SK-N-SH treated with all-trans-retinoic acid at 6 μM for 48 hours (cell line): ENCODE data around the gene MOCS3.

Experiments used
- ATAC-seq: fragments of 200-7000 bp; cut with Tn5 transposase; 3 replicates; pipeline ENCODE4 v1.9.1; 2020; ENCODE audit warnings: mild to moderate bottlenecking, moderate library complexity
- ARNTL ChIP-seq: fragments of 450-650 bp; formaldehyde crosslinking; IDR thresholded peaks from 2 replicates; pipeline ENCODE4 v1.5.0; 2020; ENCODE audit warnings: low read depth, mild to moderate bottlenecking, moderate library complexity, borderline replicate concordance
- BACH2 ChIP-seq: fragments of 250-450 bp; sonication (Bioruptor Pico); IDR thresholded peaks from 2 replicates; pipeline ENCODE4 v1.9.0; 2021; ENCODE audit warnings: mild to moderate bottlenecking, borderline replicate concordance
- ESRRG ChIP-seq: fragments of 250-450 bp; sonication (Bioruptor Pico); IDR thresholded peaks from 2 replicates; pipeline ENCODE4 v1.6.1; 2021; ENCODE audit warnings: mild to moderate bottlenecking
- GLIS3 ChIP-seq: fragments of 250-450 bp; sonication (Bioruptor Pico); IDR thresholded peaks from 2 replicates; pipeline ENCODE4 v1.5.0; 2020; ENCODE audit warnings: mild to moderate bottlenecking, moderate library complexity
- ISL1 ChIP-seq: fragments of 250-450 bp; sonication (Bioruptor Pico); IDR thresholded peaks from 2 replicates; pipeline ENCODE4 v2.1.2; 2022; ENCODE audit warnings: mild to moderate bottlenecking, moderate library complexity
- OSR1 ChIP-seq: fragments of 250-450 bp; sonication (Bioruptor Pico); IDR thresholded peaks from 2 replicates; pipeline ENCODE4 v1.8.0; 2022; ENCODE audit warnings: moderate library complexity, mild to moderate bottlenecking, inconsistent platforms
- PPARA ChIP-seq: fragments of 250-450 bp; sonication (Bioruptor Pico); IDR thresholded peaks from 2 replicates; pipeline ENCODE4 v1.5.0; 2020; ENCODE audit warnings: mild to moderate bottlenecking, borderline replicate concordance
- RARB ChIP-seq: fragments of 250-450 bp; sonication (Bioruptor Pico); IDR thresholded peaks from 2 replicates; pipeline ENCODE4 v1.8.0; 2021; ENCODE audit warnings: mild to moderate bottlenecking, moderate library complexity
- SNAI2 ChIP-seq: fragments of 250-450 bp; sonication (Bioruptor Pico); IDR thresholded peaks from 2 replicates; pipeline ENCODE4 v1.5.0; 2020; ENCODE audit warnings: mild to moderate bottlenecking, moderate library complexity
- TCF4 ChIP-seq: fragments of 250-450 bp; sonication (Bioruptor Pico); IDR thresholded peaks from 2 replicates; pipeline ENCODE4 v1.8.0; 2021; ENCODE audit warnings: mild to moderate bottlenecking, moderate library complexity, borderline replicate concordance
- TOX ChIP-seq: fragments of 250-450 bp; sonication (Bioruptor Pico); IDR thresholded peaks from 2 replicates; pipeline ENCODE4 v1.8.0; 2021; ENCODE audit warnings: mild to moderate bottlenecking, moderate library complexity, borderline replicate concordance
- ZC3H10 ChIP-seq: fragments of 250-450 bp; sonication (Bioruptor Pico); IDR thresholded peaks from 2 replicates; pipeline ENCODE4 v1.5.1; 2021; ENCODE audit warnings: mild to moderate bottlenecking, moderate library complexity
- ZFP3 ChIP-seq: fragments of 250-450 bp; sonication (Bioruptor Pico); IDR thresholded peaks from 2 replicates; pipeline ENCODE4 v1.5.0; 2020; ENCODE audit warnings: mild to moderate bottlenecking, moderate library complexity
- ZFP30 ChIP-seq: fragments of 450-650 bp; formaldehyde crosslinking; IDR thresholded peaks from 2 replicates; pipeline ENCODE4 v1.5.0; 2022; ENCODE audit warnings: mild to moderate bottlenecking, moderate library complexity
- ZNF8 ChIP-seq: fragments of 450-650 bp; formaldehyde crosslinking; IDR thresholded peaks from 2 replicates; pipeline ENCODE4 v1.5.0; 2020; ENCODE audit warnings: mild to moderate bottlenecking, moderate library complexity
- TF ChIP-seq, protein P1 (sequence below): fragments of 250-450 bp; sonication (Bioruptor Pico); IDR thresholded peaks from 2 replicates; pipeline ENCODE4 v1.5.1; 2020; ENCODE audit warnings: low read depth, mild to moderate bottlenecking, moderate library complexity
- TF ChIP-seq, protein P2 (sequence below): fragments of 250-450 bp; sonication (Bioruptor Pico); IDR thresholded peaks from 2 replicates; pipeline ENCODE4 v1.5.1; 2021; ENCODE audit warnings: mild to moderate bottlenecking, moderate library complexity
- TF ChIP-seq, protein P3 (sequence below): fragments of 250-450 bp; sonication (Bioruptor Pico); IDR thresholded peaks from 2 replicates; pipeline ENCODE4 v1.8.0; 2020; ENCODE audit warnings: mild to moderate bottlenecking, moderate library complexity, borderline replicate concordance
- TF ChIP-seq, protein P4 (sequence below): fragments of 250-450 bp; sonication (Bioruptor Pico); IDR thresholded peaks from 2 replicates; pipeline ENCODE4 v1.5.0; 2020; ENCODE audit warnings: mild to moderate bottlenecking, moderate library complexity

Gene MOCS3

DNA sequence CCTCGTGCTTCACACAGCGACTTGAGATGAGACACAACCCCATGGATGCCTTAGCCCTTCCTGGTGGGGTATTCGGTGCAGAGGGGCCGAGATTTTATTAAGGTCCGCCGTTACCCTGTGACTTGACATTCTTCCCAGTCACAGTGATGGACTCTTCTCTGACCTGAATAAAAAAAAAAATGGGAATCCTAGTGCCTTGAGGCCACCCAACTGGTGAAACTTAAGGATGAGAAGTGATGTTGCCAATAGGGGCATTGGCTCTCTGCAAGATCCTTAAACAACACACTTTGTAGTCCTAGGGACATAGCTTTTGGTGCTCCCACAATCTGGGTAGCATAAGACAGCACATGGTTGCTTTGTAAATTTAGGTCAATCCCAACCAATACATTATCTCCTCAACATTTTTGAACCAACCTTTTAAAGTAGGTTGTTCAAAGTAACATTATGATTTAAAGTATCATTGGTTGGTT is 26.6 kb upstream of the MOCS3 start:
- ATAC-seq: no peak
- no peak for TF ChIP-seq OSR1 (CRISPR knock-in tag)
- TF ChIP-seq RARB (CRISPR knock-in tag): no peak
- TF ChIP-seq, protein P1, sequence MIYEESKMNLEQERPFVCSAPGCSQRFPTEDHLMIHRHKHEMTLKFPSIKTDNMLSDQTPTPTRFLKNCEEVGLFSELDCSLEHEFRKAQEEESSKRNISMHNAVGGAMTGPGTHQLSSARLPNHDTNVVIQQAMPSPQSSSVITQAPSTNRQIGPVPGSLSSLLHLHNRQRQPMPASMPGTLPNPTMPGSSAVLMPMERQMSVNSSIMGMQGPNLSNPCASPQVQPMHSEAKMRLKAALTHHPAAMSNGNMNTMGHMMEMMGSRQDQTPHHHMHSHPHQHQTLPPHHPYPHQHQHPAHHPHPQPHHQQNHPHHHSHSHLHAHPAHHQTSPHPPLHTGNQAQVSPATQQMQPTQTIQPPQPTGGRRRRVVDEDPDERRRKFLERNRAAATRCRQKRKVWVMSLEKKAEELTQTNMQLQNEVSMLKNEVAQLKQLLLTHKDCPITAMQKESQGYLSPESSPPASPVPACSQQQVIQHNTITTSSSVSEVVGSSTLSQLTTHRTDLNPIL (CRISPR knock-in tag): no peak
- TF ChIP-seq ZFP3 (CRISPR knock-in tag): no peak
- TF ChIP-seq, protein P2, sequence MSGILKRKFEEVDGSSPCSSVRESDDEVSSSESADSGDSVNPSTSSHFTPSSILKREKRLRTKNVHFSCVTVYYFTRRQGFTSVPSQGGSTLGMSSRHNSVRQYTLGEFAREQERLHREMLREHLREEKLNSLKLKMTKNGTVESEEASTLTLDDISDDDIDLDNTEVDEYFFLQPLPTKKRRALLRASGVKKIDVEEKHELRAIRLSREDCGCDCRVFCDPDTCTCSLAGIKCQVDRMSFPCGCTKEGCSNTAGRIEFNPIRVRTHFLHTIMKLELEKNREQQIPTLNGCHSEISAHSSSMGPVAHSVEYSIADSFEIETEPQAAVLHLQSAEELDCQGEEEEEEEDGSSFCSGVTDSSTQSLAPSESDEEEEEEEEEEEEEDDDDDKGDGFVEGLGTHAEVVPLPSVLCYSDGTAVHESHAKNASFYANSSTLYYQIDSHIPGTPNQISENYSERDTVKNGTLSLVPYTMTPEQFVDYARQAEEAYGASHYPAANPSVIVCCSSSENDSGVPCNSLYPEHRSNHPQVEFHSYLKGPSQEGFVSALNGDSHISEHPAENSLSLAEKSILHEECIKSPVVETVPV (CRISPR knock-in tag): no peak

DNA sequence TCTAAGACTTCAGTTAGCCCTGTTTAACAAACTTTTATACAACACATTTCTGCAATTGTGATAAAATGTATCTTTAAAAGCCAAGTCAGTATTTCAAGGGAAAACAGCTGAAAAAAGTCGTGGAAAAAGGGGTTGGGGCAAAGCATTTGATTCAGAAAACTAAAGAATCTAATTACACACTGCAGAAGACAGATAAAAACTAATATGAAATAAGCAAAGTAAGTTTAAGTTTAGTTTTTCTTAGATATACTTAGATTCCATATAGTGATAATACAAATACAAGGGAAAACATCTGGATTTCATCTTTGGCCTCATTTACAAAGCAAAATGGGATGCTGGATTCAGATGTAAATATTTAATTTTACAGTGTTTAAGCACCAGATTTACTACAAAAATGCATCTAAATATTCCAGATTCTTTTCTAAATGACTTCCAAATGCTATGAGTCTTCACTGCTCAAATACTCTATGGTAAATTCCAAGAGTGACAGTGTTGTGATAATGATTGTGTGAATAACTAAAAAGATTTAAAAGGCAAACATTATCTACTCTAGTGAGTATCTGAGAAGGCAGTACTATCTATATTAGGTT is 25.8 kb upstream of the MOCS3 start:
- TF ChIP-seq GLIS3 (CRISPR knock-in tag) (no peak), RARB (CRISPR knock-in tag) (no peak), ISL1 (CRISPR knock-in tag) (no peak), ZNF8 (CRISPR knock-in tag) (no peak), SNAI2 (CRISPR knock-in tag) (no peak), TCF4 (CRISPR knock-in tag) (no peak), TOX (CRISPR knock-in tag) (no peak)
- TF ChIP-seq, protein P1 (CRISPR knock-in tag): no peak
- TF ChIP-seq, protein P3, sequence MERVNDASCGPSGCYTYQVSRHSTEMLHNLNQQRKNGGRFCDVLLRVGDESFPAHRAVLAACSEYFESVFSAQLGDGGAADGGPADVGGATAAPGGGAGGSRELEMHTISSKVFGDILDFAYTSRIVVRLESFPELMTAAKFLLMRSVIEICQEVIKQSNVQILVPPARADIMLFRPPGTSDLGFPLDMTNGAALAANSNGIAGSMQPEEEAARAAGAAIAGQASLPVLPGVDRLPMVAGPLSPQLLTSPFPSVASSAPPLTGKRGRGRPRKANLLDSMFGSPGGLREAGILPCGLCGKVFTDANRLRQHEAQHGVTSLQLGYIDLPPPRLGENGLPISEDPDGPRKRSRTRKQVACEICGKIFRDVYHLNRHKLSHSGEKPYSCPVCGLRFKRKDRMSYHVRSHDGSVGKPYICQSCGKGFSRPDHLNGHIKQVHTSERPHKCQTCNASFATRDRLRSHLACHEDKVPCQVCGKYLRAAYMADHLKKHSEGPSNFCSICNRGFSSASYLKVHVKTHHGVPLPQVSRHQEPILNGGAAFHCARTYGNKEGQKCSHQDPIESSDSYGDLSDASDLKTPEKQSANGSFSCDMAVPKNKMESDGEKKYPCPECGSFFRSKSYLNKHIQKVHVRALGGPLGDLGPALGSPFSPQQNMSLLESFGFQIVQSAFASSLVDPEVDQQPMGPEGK (CRISPR knock-in tag): no peak
- TF ChIP-seq, protein P2 (CRISPR knock-in tag): no peak
- TF ChIP-seq, protein P4, sequence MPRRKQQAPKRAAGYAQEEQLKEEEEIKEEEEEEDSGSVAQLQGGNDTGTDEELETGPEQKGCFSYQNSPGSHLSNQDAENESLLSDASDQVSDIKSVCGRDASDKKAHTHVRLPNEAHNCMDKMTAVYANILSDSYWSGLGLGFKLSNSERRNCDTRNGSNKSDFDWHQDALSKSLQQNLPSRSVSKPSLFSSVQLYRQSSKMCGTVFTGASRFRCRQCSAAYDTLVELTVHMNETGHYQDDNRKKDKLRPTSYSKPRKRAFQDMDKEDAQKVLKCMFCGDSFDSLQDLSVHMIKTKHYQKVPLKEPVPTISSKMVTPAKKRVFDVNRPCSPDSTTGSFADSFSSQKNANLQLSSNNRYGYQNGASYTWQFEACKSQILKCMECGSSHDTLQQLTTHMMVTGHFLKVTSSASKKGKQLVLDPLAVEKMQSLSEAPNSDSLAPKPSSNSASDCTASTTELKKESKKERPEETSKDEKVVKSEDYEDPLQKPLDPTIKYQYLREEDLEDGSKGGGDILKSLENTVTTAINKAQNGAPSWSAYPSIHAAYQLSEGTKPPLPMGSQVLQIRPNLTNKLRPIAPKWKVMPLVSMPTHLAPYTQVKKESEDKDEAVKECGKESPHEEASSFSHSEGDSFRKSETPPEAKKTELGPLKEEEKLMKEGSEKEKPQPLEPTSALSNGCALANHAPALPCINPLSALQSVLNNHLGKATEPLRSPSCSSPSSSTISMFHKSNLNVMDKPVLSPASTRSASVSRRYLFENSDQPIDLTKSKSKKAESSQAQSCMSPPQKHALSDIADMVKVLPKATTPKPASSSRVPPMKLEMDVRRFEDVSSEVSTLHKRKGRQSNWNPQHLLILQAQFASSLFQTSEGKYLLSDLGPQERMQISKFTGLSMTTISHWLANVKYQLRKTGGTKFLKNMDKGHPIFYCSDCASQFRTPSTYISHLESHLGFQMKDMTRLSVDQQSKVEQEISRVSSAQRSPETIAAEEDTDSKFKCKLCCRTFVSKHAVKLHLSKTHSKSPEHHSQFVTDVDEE (CRISPR knock-in tag): no peak
- ATAC-seq: no peak

DNA sequence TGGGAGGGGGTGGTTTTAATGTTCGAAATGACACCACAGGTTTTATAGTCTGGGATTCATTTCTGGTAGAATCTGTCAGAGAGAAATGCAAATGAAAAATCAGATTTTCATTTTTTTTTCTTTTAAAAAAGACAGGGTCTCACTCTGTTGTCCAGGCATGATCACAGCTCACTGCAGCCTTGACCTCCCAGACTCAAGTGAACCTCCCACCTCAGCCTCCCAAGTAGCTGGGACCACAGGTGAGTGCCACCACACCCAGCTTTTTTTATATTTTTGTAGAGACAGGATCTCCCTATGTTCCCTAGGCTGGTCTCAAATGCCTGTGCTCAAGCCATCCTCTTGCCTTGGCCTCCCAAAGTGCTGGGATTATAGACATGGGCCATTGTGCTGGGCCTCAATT is 25.0 kb upstream of the MOCS3 start:
- no peak for ATAC-seq
- TF ChIP-seq BACH2 (CRISPR knock-in tag) (no peak), PPARA (no peak), ZC3H10 (no peak), TOX (CRISPR knock-in tag) (no peak), ESRRG (CRISPR knock-in tag) (no peak), GLIS3 (CRISPR knock-in tag) (no peak), ZFP30 (CRISPR knock-in tag) (no peak), SNAI2 (CRISPR knock-in tag) (no peak), ARNTL (no peak)
- TF ChIP-seq, protein P3 (CRISPR knock-in tag): no peak
